ENCODE measurements around the gene PRKCZ.

- TF ChIP-seq MEF2A (IDR thresholded peaks at IDR 0.05; ENCODE audit: borderline replicate concordance, low read depth) (no peak), CTCF (IDR thresholded peaks at IDR 0.05) (peak; percentile 58), TCF12 (IDR thresholded peaks at IDR 0.05) (no peak), POLR2AphosphoS5 (IDR thresholded peaks at IDR 0.05; ENCODE audit: low read depth, low read length) (no peak), RCOR1 (IDR thresholded peaks at IDR 0.05; ENCODE audit: low read length) (no peak), YY1 (IDR thresholded peaks at IDR 0.05; ENCODE audit: low read depth) (no peak), PBX3 (IDR thresholded peaks at IDR 0.05) (no peak), GATA2 (CRISPR knock-in tag; IDR thresholded peaks at IDR 0.05) (no peak), TEAD4 (IDR thresholded peaks at IDR 0.05; ENCODE audit: borderline replicate concordance, insufficient read depth) (no peak), SMC3 (IDR thresholded peaks at IDR 0.05; ENCODE audit: low read depth, low read length) (peak; percentile 65), FOXJ3 (CRISPR knock-in tag; IDR thresholded peaks at IDR 0.05) (no peak), SIN3A (IDR thresholded peaks at IDR 0.05; ENCODE audit: borderline replicate concordance, low read depth, low read length) (no peak)
- TF ChIP-seq, protein P1, sequence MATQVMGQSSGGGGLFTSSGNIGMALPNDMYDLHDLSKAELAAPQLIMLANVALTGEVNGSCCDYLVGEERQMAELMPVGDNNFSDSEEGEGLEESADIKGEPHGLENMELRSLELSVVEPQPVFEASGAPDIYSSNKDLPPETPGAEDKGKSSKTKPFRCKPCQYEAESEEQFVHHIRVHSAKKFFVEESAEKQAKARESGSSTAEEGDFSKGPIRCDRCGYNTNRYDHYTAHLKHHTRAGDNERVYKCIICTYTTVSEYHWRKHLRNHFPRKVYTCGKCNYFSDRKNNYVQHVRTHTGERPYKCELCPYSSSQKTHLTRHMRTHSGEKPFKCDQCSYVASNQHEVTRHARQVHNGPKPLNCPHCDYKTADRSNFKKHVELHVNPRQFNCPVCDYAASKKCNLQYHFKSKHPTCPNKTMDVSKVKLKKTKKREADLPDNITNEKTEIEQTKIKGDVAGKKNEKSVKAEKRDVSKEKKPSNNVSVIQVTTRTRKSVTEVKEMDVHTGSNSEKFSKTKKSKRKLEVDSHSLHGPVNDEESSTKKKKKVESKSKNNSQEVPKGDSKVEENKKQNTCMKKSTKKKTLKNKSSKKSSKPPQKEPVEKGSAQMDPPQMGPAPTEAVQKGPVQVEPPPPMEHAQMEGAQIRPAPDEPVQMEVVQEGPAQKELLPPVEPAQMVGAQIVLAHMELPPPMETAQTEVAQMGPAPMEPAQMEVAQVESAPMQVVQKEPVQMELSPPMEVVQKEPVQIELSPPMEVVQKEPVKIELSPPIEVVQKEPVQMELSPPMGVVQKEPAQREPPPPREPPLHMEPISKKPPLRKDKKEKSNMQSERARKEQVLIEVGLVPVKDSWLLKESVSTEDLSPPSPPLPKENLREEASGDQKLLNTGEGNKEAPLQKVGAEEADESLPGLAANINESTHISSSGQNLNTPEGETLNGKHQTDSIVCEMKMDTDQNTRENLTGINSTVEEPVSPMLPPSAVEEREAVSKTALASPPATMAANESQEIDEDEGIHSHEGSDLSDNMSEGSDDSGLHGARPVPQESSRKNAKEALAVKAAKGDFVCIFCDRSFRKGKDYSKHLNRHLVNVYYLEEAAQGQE (IDR thresholded peaks at IDR 0.05; ENCODE audit: low read depth, low read length), result no peak
Observed at GRCh38 chr1:2044510-2045319, 5.5 kb upstream of the PRKCZ start.

Measured in SK-N-SH (cell line).